Caco-2 (cell line): ENCODE results near the gene DSE. TPM values are rescaled to one million over a fixed set of nuclear protein-coding genes. Genes with fewer than 3 reads are reported as not detected.
A peak's percentile ranks its signal among the peaks of the same experiment; 100 is the strongest.

Experiments
- BruUV-seq: library from RNA; stranded (reverse); fragments of 400-500 nt; replicated peaks from 2 replicates; lab custom pipeline; 2021; lab: Mats Ljungman, UMichigan
- CTCF ChIA-PET: fragments of 300-600 bp; sonication (Branson Sonifier 250); formaldehyde crosslinking; loops from one replicate; lab custom pipeline; 2022; ENCODE audit warnings: antibody characterized with exemption; lab: Charles Lee
- POLR2A ChIA-PET: fragments of 300-600 bp; sonication (Branson Sonifier 250); formaldehyde crosslinking; loops from one replicate; lab custom pipeline; 2022; ENCODE audit warnings: antibody characterized with exemption; lab: Charles Lee
- DNase-seq, 2 experiments: peaks; one replicate each; pipeline versions ENCODE4 v3.0.0 to v3.0.0-alpha.2; 2020 to 2022
- H3K27me3 ChIP-seq: replicated peaks from 2 replicates; pipeline ENCODE4 v1.6.0; 2011; ENCODE audit warnings: low read length; ENCODE audit not compliant: control insufficient read depth, insufficient read depth
- H3K36me3 ChIP-seq: 2 replicates; pipeline ENCODE4 v1.5.1; 2011; ENCODE audit warnings: low read length; ENCODE audit not compliant: control insufficient read depth, insufficient read depth
- H3K4me1 ChIP-seq: fragments of 250-450 bp; sonication (Bioruptor Pico); 2 replicates; pipeline ENCODE4 v1.5.1; 2020; ENCODE audit warnings: mild to moderate bottlenecking
- H3K4me3 ChIP-seq: 2 replicates; pipeline ENCODE4 v1.5.1; 2011; ENCODE audit warnings: low read depth, mild to moderate bottlenecking, control low read depth, low read length
- H3K9me3 ChIP-seq: fragments of 250-450 bp; sonication (Bioruptor Pico); 2 replicates; pipeline ENCODE4 v1.5.1; 2020; ENCODE audit warnings: mild to moderate bottlenecking, moderate library complexity
- H3K27ac Mint-ChIP-seq: one replicate; pipeline ENCODE4 v1.8.0; 2022; ENCODE audit warnings: mixed read lengths; ENCODE audit not compliant: unreplicated experiment
- H3K27me3 Mint-ChIP-seq: one replicate; pipeline ENCODE4 v1.8.0; 2022; ENCODE audit warnings: mixed read lengths; ENCODE audit not compliant: insufficient read depth, unreplicated experiment
- H3K36me3 Mint-ChIP-seq: one replicate; pipeline ENCODE4 v1.8.0; 2022; ENCODE audit warnings: mild to moderate bottlenecking, mixed read lengths; ENCODE audit not compliant: insufficient read depth, unreplicated experiment
- H3K4me1 Mint-ChIP-seq: one replicate; pipeline ENCODE4 v1.8.0; 2022; ENCODE audit warnings: low read depth, mixed read lengths; ENCODE audit not compliant: unreplicated experiment
- H3K4me3 Mint-ChIP-seq: one replicate; pipeline ENCODE4 v1.8.0; 2022; ENCODE audit warnings: mild to moderate bottlenecking, moderate library complexity, mixed read lengths; ENCODE audit not compliant: unreplicated experiment
- H3K9me3 Mint-ChIP-seq: one replicate; pipeline ENCODE4 v1.8.0; 2022; ENCODE audit warnings: mixed read lengths; ENCODE audit not compliant: unreplicated experiment
- CTCF ChIP-seq, 2 experiments: fragments of 200-600 bp in 1 of 2; IDR thresholded peaks; 1 replicate in 1 of 2; 2 replicates in 1 of 2; pipeline versions ENCODE4 v1.5.1 to v1.8.0; 2011 to 2022; ENCODE audit warnings: antibody characterized with exemption in 1 of 2, control low read depth in 1 of 2, inconsistent platforms in 1 of 2, low read depth in 1 of 2, low read length in 1 of 2, mild to moderate bottlenecking in 1 of 2, moderate library complexity in 1 of 2; ENCODE audit not compliant: insufficient read depth in 1 of 2, severe bottlenecking in 1 of 2, unreplicated experiment in 1 of 2
- intact Hi-C: fragments of 100-400 bp; cut with micrococcal nuclease; formaldehyde crosslinking; loops from one replicate; pipeline ENCODE4 v1.10.0; 2022; ENCODE audit not compliant: unreplicated experiment
- total RNA-seq: library from RNA; stranded (reverse); gene quantifications from 2 replicates; pipeline ENCODE4 v1.2.3, GENCODE V29; 2022

The DSE gene
- total RNA-seq, 1 experiment from 2014 or later, result 2.8 TPM

- Mint-ChIP-seq H3K36me3 (no peaks in the 10 kb centered on the region), H3K27ac (no peak overlapping the region), H3K4me3 (peak overlapping the region; percentile 70), H3K4me1 (no peaks in the 10 kb centered on the region), H3K27me3 (peaks cover 15% of the 10 kb centered on the region), H3K9me3 (no peaks in the 10 kb centered on the region)
- intact Hi-C loops, result no loop called here
- ChIA-PET CTCF (no interaction called here), POLR2A (no interaction called here)
- Histone ChIP-seq H3K36me3 (no peaks in the 10 kb centered on the region), H3K4me1 (0 out of 2 replicates have a peak, but pooled peaks cover 6% of the 10 kb centered on the region), H3K4me3 (peak overlapping the region; percentile 50), H3K9me3 (no peaks in the 10 kb centered on the region), H3K27me3 (no peaks in the 10 kb centered on the region; the same call in 1 of the 2 replicates)
- peak; percentile 56 to 65 for DNase-seq
- no TSS peak for BruUV-seq
- TF ChIP-seq CTCF (IDR thresholded peaks at IDR 0.05; ENCODE audit: insufficient read depth in 1 of 2, low read depth in 1 of 2, low read length in 1 of 2, severe bottlenecking in 1 of 2, unreplicated experiment in 1 of 2), result no peak
Observed at GRCh38 chr6:116371120-116371917, 572 bp downstream of the DSE start.

GRCh38 chr6:116371918-116372209 lies 1.1 kb downstream of the DSE start:
- POLR2A ChIA-PET, result no interaction called here
- TF ChIP-seq CTCF (IDR thresholded peaks at IDR 0.05; ENCODE audit: insufficient read depth in 1 of 2, low read depth in 1 of 2, low read length in 1 of 2, severe bottlenecking in 1 of 2, unreplicated experiment in 1 of 2), result no peak
- H3K4me3 Mint-ChIP-seq, result peak overlapping the region; percentile 70
- Histone ChIP-seq H3K36me3 (no peaks in the 10 kb centered on the region), H3K4me3 (no peak overlapping the region; the same call in 1 of the 2 replicates), H3K4me1 (0 out of 2 replicates have a peak, but pooled peaks cover 6% of the 10 kb centered on the region), H3K9me3 (no peaks in the 10 kb centered on the region), H3K27me3 (no peaks in the 10 kb centered on the region; the same call in 1 of the 2 replicates)
- H3K36me3 Mint-ChIP-seq, result no peaks in the 10 kb centered on the region
- DNase-seq, result no peak
- H3K4me1 Mint-ChIP-seq, result no peaks in the 10 kb centered on the region
- CTCF ChIA-PET, result no interaction called here
- no peaks in the 10 kb centered on the region for H3K9me3 Mint-ChIP-seq
- H3K27ac Mint-ChIP-seq, result no peak overlapping the region
- intact Hi-C loops, result no loop called here
- BruUV-seq, result no TSS peak
- H3K27me3 Mint-ChIP-seq, result peaks cover 14% of the 10 kb centered on the region

- CTCF ChIA-PET, result no interaction called here
- Mint-ChIP-seq H3K9me3 (no peaks in the 10 kb centered on the region), H3K36me3 (no peaks in the 10 kb centered on the region), H3K27me3 (peaks cover 7% of the 10 kb centered on the region), H3K27ac (no peak overlapping the region), H3K4me1 (no peaks in the 10 kb centered on the region), H3K4me3 (no peak overlapping the region)
- no peaks in the 10 kb centered on the region for H3K9me3 ChIP-seq
- no peaks in the 10 kb centered on the region for H3K36me3 ChIP-seq
- POLR2A ChIA-PET, result no interaction called here
- no peak overlapping the region for H3K4me3 ChIP-seq
- DNase-seq, result no peak
- no peak for TF ChIP-seq CTCF (IDR thresholded peaks at IDR 0.05; ENCODE audit: insufficient read depth in 1 of 2, low read depth in 1 of 2, low read length in 1 of 2, severe bottlenecking in 1 of 2, unreplicated experiment in 1 of 2)
- intact Hi-C loops, result no loop called here
- no TSS peak for BruUV-seq
- no peaks in the 10 kb centered on the region; the same call in 1 of the 2 replicates for H3K27me3 ChIP-seq
- H3K4me1 ChIP-seq, result 0 out of 2 replicates have a peak, but pooled peaks cover 6% of the 10 kb centered on the region
Observed at GRCh38 chr6:116373300-116373699, 2.6 kb downstream of the DSE start.
